OCI-LY7 (cell line): ENCODE measurements around the gene SYNDIG1L.

Source experiments
- EZH2phosphoT487 ChIP-seq: fragments of 200-600 bp; sonication (generic); IDR thresholded peaks from 2 replicates; pipeline ENCODE4 v1.6.1; 2018; ENCODE audit warnings: low read depth, borderline replicate concordance, mild to moderate bottlenecking, mixed run types, antibody characterized with exemption, low read length, moderate library complexity, mixed read lengths
- TF ChIP-seq, protein P1 (sequence below): fragments of 200-600 bp; sonication (generic); conservative IDR thresholded peaks from 2 replicates; pipeline ENCODE4 v1.5.1; 2014; ENCODE audit warnings: mild to moderate bottlenecking, antibody characterized with exemption, low read length, moderate library complexity, mixed read lengths

DNA sequence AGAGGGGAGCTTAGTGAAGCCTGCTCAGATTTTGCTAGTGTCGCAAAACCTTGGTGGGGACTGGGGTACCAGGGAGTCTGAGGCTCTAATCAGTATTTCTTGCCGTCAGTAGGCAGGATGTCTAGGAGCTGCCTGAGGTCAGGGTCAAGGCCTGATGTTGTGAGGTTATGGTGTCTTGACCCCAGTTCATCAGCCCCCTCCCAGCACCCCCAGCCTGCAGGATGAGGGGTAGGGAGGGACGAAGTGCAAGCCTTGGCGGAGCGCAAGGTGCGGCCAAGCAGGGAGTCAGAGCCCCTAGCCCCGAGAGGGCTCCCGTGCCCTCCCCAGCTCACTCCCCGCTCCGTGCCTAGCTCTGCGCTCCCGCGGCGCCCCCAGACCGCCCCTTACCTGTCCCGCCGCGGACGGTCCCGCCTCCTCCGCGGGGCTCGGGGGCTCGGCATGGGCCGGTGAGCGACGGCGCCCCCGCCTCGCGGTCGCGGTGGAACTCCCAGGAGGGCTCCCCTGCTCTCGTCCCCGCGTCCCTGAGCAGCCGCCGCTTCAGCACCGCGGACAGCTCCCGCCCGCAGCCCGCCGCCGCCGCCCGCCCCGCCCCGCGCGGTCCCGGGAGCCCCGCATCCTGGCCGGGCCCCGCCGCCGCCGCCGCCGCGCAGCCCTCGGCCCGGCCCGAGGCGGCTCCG is 347 bp downstream of the SYNDIG1L start:
- TF ChIP-seq, protein P1, sequence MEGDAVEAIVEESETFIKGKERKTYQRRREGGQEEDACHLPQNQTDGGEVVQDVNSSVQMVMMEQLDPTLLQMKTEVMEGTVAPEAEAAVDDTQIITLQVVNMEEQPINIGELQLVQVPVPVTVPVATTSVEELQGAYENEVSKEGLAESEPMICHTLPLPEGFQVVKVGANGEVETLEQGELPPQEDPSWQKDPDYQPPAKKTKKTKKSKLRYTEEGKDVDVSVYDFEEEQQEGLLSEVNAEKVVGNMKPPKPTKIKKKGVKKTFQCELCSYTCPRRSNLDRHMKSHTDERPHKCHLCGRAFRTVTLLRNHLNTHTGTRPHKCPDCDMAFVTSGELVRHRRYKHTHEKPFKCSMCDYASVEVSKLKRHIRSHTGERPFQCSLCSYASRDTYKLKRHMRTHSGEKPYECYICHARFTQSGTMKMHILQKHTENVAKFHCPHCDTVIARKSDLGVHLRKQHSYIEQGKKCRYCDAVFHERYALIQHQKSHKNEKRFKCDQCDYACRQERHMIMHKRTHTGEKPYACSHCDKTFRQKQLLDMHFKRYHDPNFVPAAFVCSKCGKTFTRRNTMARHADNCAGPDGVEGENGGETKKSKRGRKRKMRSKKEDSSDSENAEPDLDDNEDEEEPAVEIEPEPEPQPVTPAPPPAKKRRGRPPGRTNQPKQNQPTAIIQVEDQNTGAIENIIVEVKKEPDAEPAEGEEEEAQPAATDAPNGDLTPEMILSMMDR = no peak
- no peak for TF ChIP-seq EZH2phosphoT487
